Endothelial cell of umbilical vein (primary cell): ENCODE measurements around the gene TOR4A.

Source experiments
- CTCF ChIP-seq, 2 donors: IDR thresholded peaks; 1 replicate in 1 of 2; 2 replicates in 1 of 2; pipeline ENCODE4 v1.5.1; 2011; ENCODE audit warnings: low read length in 2 of 2, mild to moderate bottlenecking in 2 of 2, moderate library complexity in 2 of 2, control low read depth in 1 of 2, inconsistent platforms in 1 of 2, low read depth in 1 of 2; ENCODE audit not compliant: insufficient read depth in 1 of 2; ENCODE audit errors: extremely low read depth in 1 of 2
- EZH2 ChIP-seq: IDR thresholded peaks from 2 replicates; pipeline ENCODE4 v1.6.1; 2012; ENCODE audit warnings: borderline replicate concordance, low read depth, mild to moderate bottlenecking, moderate library complexity, low read length, inconsistent platforms; ENCODE audit not compliant: severe bottlenecking
- FOS ChIP-seq: IDR thresholded peaks from 2 replicates; pipeline ENCODE4 v1.6.1; 2011; ENCODE audit warnings: mild to moderate bottlenecking, low read length, moderate library complexity, borderline replicate concordance; ENCODE audit not compliant: insufficient read depth
- MAX ChIP-seq: IDR thresholded peaks from 2 replicates; pipeline ENCODE4 v1.6.1; 2011; ENCODE audit not compliant: insufficient read depth, insufficient read length
- POLR2A ChIP-seq: IDR thresholded peaks from 2 replicates; pipeline ENCODE4 v1.6.1; 2012; ENCODE audit warnings: low read depth, mild to moderate bottlenecking, control low read depth, low read length
- POLR2AphosphoS5 ChIP-seq: IDR thresholded peaks from 2 replicates; pipeline ENCODE4 v1.6.1; 2012; ENCODE audit warnings: low read depth, mild to moderate bottlenecking, control low read depth, low read length, moderate library complexity; ENCODE audit not compliant: insufficient read depth

GRCh38 chr9:137280474-137281344 is 3.2 kb downstream of the TOR4A start:
- TF ChIP-seq FOS (no peak), POLR2A (no peak), CTCF (IDR thresholded peaks at IDR 0.05; ENCODE audit: extremely low read depth in 1 of 2, insufficient read depth in 1 of 2, low read depth in 1 of 2, low read length in 2 of 2) (no peak), EZH2 (no peak), MAX (no peak), POLR2AphosphoS5 (no peak)
